ENCODE measurements around the gene GPX2. TPM values are rescaled to one million over a fixed set of nuclear protein-coding genes. Genes with fewer than 3 reads are reported as not detected.

The GPX2 gene
- total and polyA plus RNA-seq, 2 of the 4 experiments (the other 2 are of a cell fraction) = not detected

DNA sequence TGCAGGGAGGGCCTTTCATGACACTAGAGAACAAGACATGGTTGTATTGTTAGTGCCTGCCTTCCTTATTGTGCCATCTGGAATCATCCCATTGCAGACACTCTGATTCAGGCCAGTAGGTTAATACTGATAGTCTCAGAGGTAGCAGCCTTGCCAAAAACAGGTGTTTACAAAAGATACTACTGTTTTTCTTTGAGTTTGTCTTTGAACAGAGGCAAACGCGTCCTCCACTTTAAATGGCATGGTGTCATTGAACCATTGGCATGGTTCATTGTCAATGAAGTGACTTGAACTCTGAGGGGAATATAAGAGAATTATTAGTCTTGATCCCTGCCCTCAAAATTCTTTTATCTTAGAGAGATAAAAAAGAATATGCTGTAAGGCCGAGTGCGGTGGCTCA is 48.4 kb upstream of the GPX2 start:
- Histone ChIP-seq H2BK120ac (ENCODE audit: low read depth, low read length) (no peak overlapping the region), H3K56ac (ENCODE audit: extremely low read depth, insufficient read depth, low read length) (no peak overlapping the region), H2AK5ac (ENCODE audit: low read depth, low read length) (no peak overlapping the region), H4K20me1 (ENCODE audit: insufficient read depth, low read length) (peaks cover 3% of the 10 kb centered on the region; the same call in 1 of the 2 replicates), H3K27me3 (ENCODE audit: control insufficient read depth, insufficient read depth, low read length) (no peaks in the 10 kb centered on the region), H4K8ac (ENCODE audit: low read depth in 2 of 2, low read length in 2 of 2) (no peak overlapping the region), H3K9ac (ENCODE audit: low read depth, low read length) (no peak overlapping the region), H4K5ac (ENCODE audit: low read depth, low read length) (no peak overlapping the region), H2BK5ac (ENCODE audit: low read depth, low read length, poor library complexity, severe bottlenecking) (no peak overlapping the region), H3K14ac (replicated peaks; ENCODE audit: low read depth, low read length) (no peak overlapping the region), H2BK15ac (ENCODE audit: low read depth, low read length) (no peak overlapping the region), H3K4me2 (ENCODE audit: low read depth, low read length) (no peak overlapping the region), H4K91ac (ENCODE audit: insufficient read depth, low read depth, low read length) (no peak overlapping the region), H3K36me3 (ENCODE audit: control insufficient read depth, insufficient read depth, low read length) (no peaks in the 10 kb centered on the region), H2BK20ac (ENCODE audit: low read depth, low read length) (no peak overlapping the region), H2AK9ac (replicated peaks; ENCODE audit: low read depth, low read length, poor library complexity) (no peak overlapping the region), H3K9me1 (ENCODE audit: insufficient read depth, low read length) (peaks cover 5% of the 10 kb centered on the region), H3K27ac (ENCODE audit: insufficient read depth, low read length) (no peak overlapping the region), H3K4me1 (ENCODE audit: control insufficient read depth, insufficient read depth, low read length) (peaks cover 7% of the 10 kb centered on the region), H3K23ac (ENCODE audit: low read depth, low read length) (no peak overlapping the region), H3K4me3 (ENCODE audit: insufficient read depth, low read depth, low read length) (no peak overlapping the region), H2AFZ (replicated peaks; ENCODE audit: low read length, poor library complexity) (no peak overlapping the region), H3K4ac (ENCODE audit: low read depth, low read length) (no peak overlapping the region), H3K9me3 (ENCODE audit: control insufficient read depth, insufficient read depth, low read length) (no peaks in the 10 kb centered on the region), H3K79me1 (ENCODE audit: low read depth in 1 of 2, low read length in 2 of 2) (peaks cover 23 to 50% of the 10 kb centered on the region in 2 experiments), H3K18ac (ENCODE audit: low read depth, low read length) (no peak overlapping the region)
- BruUV-seq (replicated peaks) = no TSS peak
- no CpG with 5 or more reads among the region's 4 CpGs for WGBS, 2 experiments (ENCODE audit: extremely low coverage in 2 of 2, insufficient read length in 1 of 2)
- dilution Hi-C loops (cut with HindIII; ENCODE audit: low sequenced_read_pairs, unreplicated experiment) (no loop called here), intact Hi-C loops (cut with micrococcal nuclease) (no loop called here), in situ Hi-C loops (cut with MboI; ENCODE audit: low sequenced_read_pairs) (no loop called here)
- no peak for DNase-seq
- CTCF ChIA-PET = no interaction called here
- no peak for ATAC-seq (ENCODE audit: low read depth)
- TF ChIP-seq MAZ (IDR thresholded peaks at IDR 0.05; ENCODE audit: borderline replicate concordance, low read depth, low read length) (no peak), CEBPB (IDR thresholded peaks at IDR 0.05; ENCODE audit: low read depth, low read length) (no peak), SMC3 (IDR thresholded peaks at IDR 0.05; ENCODE audit: low read depth, low read length) (no peak), RCOR1 (IDR thresholded peaks at IDR 0.05; ENCODE audit: insufficient replicate concordance, low read length) (no peak), USF2 (IDR thresholded peaks at IDR 0.05; ENCODE audit: low read depth, low read length) (no peak), ELK1 (IDR thresholded peaks at IDR 0.05; ENCODE audit: borderline replicate concordance, low read depth, low read length) (no peak), MXI1 (IDR thresholded peaks at IDR 0.05; ENCODE audit: borderline replicate concordance, low read depth, low read length) (no peak)
- POLR2A ChIA-PET (ENCODE audit: unreplicated experiment) = interaction anchor here (0.6 kb wide), 1 partner anchor 528 kb away, joined by 3 read pairs; no protein-coding TSS in a partner anchor
